SU-DHL-6 (cell line): ENCODE measurements around the gene RGCC.

Experiments
- CTCF ChIP-seq: fragments of 200-600 bp; sonication (generic); IDR thresholded peaks from one replicate; pipeline ENCODE4 v1.5.1; 2017; ENCODE audit warnings: antibody characterized with exemption, mild to moderate bottlenecking, low read length, moderate library complexity; ENCODE audit not compliant: insufficient read depth, poor library complexity, severe bottlenecking
- EZH2phosphoT487 ChIP-seq: fragments of 200-600 bp; sonication (generic), shearing (Covaris generic); conservative IDR thresholded peaks from 2 replicates; pipeline ENCODE4 v1.6.1; 2018; ENCODE audit warnings: mild to moderate bottlenecking, antibody characterized with exemption, low read length, moderate library complexity, mixed read lengths

- no peak for TF ChIP-seq CTCF
- no peak for TF ChIP-seq EZH2phosphoT487
These were observed 37.2 kb upstream of the RGCC start for GRCh38 chr13:41420146-41420545.
